Endothelial cell (in vitro differentiated cells): ENCODE results near the gene FOXP4. TPM values are rescaled to one million over a fixed set of nuclear protein-coding genes. Genes with fewer than 3 reads are reported as not detected.

Experiments used
- DNase-seq: peaks from one replicate; pipeline ENCODE4 v3.0.0; 2021; ENCODE audit warnings: low spot score
- H3K27ac Mint-ChIP-seq: one replicate; pipeline ENCODE4 v1.8.0; 2021; ENCODE audit warnings: mixed read lengths, inconsistent platforms; ENCODE audit not compliant: unreplicated experiment
- H3K27me3 Mint-ChIP-seq: one replicate; pipeline ENCODE4 v1.8.0; 2021; ENCODE audit warnings: mild to moderate bottlenecking, moderate library complexity, mixed read lengths, inconsistent platforms; ENCODE audit not compliant: unreplicated experiment
- H3K36me3 Mint-ChIP-seq: one replicate; pipeline ENCODE4 v1.8.0; 2021; ENCODE audit warnings: mild to moderate bottlenecking, low read depth, mixed read lengths, inconsistent platforms; ENCODE audit not compliant: unreplicated experiment
- H3K4me1 Mint-ChIP-seq: one replicate; pipeline ENCODE4 v1.8.0; 2021; ENCODE audit warnings: mild to moderate bottlenecking, mixed read lengths, inconsistent platforms; ENCODE audit not compliant: unreplicated experiment
- H3K4me3 Mint-ChIP-seq: one replicate; pipeline ENCODE4 v1.8.0; 2021; ENCODE audit warnings: mild to moderate bottlenecking, mixed read lengths, inconsistent platforms; ENCODE audit not compliant: unreplicated experiment
- H3K9me3 Mint-ChIP-seq: one replicate; pipeline ENCODE4 v1.8.0; 2021; ENCODE audit warnings: mixed read lengths, inconsistent platforms; ENCODE audit not compliant: unreplicated experiment
- total RNA-seq: library from RNA; stranded (reverse); fragmentation: NEBNext Ultra II Directional; extraction: Animal tissue kit (Norgen Biotek cat#: 25700); gene quantifications from one replicate; pipeline ENCODE4 v1.2.1, GENCODE V29; 2021; ENCODE audit not compliant: unreplicated experiment
- TF ChIP-seq, protein P1 (sequence below): fragments of 200-600 bp; sonication (generic); IDR thresholded peaks from one replicate; pipeline ENCODE4 v1.5.0; 2021; ENCODE audit warnings: antibody characterized with exemption; ENCODE audit not compliant: unreplicated experiment

FOXP4 gene
- total RNA-seq, 1 donor from 2014 or later: 32.5 TPM

DNA sequence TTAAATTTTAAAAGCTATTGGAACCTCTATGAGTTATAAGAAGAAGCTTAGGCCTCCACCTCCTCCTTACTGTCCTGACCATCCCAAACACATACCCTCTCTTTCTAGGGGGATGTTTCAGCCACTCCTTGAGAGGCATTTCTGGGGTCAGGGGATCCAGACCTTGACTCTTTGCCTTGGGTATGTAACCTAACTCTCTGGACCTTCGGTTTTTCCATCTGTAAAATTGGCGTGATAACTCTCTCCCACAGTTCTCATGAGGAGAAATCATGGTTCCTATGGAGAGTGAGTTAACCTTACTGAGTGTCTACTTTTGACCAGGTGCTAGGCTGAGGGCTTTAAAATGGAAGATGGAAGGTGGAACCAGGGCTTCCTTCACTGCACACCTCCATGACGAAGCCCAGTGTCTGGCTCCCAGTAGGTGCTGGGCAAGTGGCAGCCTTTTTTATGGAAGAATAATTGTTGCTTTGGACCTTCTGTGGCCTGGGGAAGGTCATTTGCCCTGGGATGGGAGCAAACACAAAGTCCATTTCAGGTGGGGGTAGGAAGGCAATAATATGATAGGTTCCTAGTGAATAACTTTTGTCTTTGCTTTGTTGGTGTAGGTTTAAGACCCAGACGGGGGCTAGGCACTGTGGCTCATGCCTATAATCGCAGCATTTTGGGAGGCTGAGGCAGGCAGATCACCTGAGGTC lies 18.4 kb downstream of the FOXP4 start:
- no peak for DNase-seq
- Mint-ChIP-seq H3K27ac (no peak overlapping the region), H3K36me3 (peaks cover 14% of the 10 kb centered on the region), H3K4me1 (peaks cover 32% of the 10 kb centered on the region), H3K4me3 (no peak overlapping the region), H3K9me3 (no peaks in the 10 kb centered on the region), H3K27me3 (no peaks in the 10 kb centered on the region)
- TF ChIP-seq, protein P1, sequence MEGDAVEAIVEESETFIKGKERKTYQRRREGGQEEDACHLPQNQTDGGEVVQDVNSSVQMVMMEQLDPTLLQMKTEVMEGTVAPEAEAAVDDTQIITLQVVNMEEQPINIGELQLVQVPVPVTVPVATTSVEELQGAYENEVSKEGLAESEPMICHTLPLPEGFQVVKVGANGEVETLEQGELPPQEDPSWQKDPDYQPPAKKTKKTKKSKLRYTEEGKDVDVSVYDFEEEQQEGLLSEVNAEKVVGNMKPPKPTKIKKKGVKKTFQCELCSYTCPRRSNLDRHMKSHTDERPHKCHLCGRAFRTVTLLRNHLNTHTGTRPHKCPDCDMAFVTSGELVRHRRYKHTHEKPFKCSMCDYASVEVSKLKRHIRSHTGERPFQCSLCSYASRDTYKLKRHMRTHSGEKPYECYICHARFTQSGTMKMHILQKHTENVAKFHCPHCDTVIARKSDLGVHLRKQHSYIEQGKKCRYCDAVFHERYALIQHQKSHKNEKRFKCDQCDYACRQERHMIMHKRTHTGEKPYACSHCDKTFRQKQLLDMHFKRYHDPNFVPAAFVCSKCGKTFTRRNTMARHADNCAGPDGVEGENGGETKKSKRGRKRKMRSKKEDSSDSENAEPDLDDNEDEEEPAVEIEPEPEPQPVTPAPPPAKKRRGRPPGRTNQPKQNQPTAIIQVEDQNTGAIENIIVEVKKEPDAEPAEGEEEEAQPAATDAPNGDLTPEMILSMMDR: no peak

DNA sequence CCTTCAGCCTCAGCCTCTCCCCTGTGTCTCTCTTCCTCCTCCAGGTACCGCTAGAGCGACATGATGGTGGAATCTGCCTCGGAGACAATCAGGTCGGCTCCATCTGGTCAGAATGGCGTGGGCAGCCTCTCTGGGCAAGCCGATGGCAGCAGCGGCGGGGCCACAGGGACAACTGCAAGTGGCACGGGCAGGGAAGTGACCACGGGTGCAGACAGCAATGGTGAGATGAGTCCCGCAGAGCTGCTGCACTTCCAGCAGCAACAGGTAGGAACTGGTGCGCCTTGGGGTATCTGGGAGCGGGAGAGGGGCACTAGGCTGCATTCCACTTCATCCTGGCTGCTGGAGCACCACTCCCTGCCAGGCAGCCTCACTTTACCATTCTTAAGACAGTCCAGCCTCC lies 19.5 kb downstream of the FOXP4 start:
- peaks cover 14% of the 10 kb centered on the region for H3K36me3 Mint-ChIP-seq
- TF ChIP-seq, protein P1: no peak
- no peaks in the 10 kb centered on the region for H3K27me3 Mint-ChIP-seq
- H3K4me1 Mint-ChIP-seq: peaks cover 34% of the 10 kb centered on the region
- H3K9me3 Mint-ChIP-seq: no peaks in the 10 kb centered on the region
- H3K4me3 Mint-ChIP-seq: peak overlapping the region; percentile 31
- H3K27ac Mint-ChIP-seq: no peak overlapping the region
- DNase-seq: no peak

DNA sequence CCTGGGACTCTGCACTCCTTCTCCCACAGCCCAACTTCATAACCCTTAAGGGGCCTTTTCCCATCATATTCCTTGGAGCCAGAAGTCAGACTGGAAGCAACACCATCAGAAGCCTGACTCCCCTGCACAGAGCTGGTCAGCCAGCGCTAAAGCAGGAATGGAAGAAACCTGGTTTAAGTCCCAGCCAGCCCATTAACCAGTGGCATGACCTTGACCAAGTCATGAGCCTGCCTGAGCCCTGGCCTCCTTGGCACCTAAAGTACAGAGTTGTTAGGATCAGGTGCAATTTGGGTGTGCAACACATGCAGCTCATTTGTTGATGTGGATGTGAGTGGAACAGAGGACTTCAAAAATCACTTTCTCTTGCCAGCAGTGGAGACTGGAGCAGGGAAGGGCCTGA lies 20.8 kb downstream of the FOXP4 start:
- Mint-ChIP-seq H3K27ac (no peak overlapping the region), H3K9me3 (no peaks in the 10 kb centered on the region), H3K4me3 (peak overlapping the region; percentile 71), H3K4me1 (peaks cover 35% of the 10 kb centered on the region), H3K27me3 (no peaks in the 10 kb centered on the region), H3K36me3 (peaks cover 14% of the 10 kb centered on the region)
- TF ChIP-seq, protein P1: no peak
- no peak for DNase-seq

DNA sequence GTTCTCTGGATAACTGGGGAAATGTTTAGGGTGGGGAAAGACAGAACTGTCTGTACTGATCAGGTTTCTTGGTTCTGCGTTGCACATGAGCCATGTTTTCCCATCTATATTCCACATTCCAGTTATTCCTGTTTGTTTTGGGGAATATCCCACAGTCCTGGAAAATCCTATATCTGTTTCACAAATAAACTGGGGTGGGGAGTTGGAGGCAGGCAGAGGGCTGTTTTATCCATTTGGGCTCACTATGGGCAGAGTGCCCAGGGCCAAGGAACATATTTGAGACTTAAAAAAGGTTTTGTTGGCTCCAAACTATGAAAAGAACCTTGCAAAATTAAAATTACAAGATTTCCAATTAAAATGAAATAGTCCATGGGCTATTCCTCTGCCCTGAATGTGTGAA lies 21.5 kb downstream of the FOXP4 start:
- Mint-ChIP-seq H3K9me3 (no peaks in the 10 kb centered on the region), H3K27me3 (no peaks in the 10 kb centered on the region), H3K4me3 (no peak overlapping the region), H3K27ac (no peak overlapping the region), H3K36me3 (peaks cover 16% of the 10 kb centered on the region), H3K4me1 (peaks cover 32% of the 10 kb centered on the region)
- DNase-seq: no peak
- TF ChIP-seq, protein P1: no peak

DNA sequence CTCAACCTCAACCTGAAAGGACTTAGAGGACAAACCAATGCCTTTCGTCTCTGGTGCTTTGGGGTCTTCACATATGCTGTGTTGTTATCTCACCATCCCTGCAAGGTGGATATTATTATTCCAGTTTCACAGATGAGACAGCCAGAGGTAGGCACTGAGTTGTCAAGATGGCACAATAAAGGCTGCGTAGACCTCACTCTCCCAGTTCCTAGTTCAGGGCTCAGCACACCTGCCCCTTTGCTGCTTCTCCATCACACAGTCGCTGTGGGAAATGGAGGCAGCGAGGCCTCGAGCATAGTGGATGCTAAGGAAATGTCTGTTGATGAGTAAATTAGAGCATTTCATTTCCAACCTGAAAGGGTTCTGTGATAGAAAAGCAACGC lies 22.0 kb downstream of the FOXP4 start:
- Mint-ChIP-seq H3K4me1 (peaks cover 33% of the 10 kb centered on the region), H3K27ac (no peak overlapping the region), H3K36me3 (peaks cover 17% of the 10 kb centered on the region), H3K9me3 (no peaks in the 10 kb centered on the region), H3K4me3 (no peak overlapping the region), H3K27me3 (no peaks in the 10 kb centered on the region)
- no peak for DNase-seq
- TF ChIP-seq, protein P1: no peak
